GM21619 (cell line): ENCODE results near the gene RP2.
A peak's percentile ranks its signal among the peaks of the same experiment; 100 is the strongest.

Experiments used
- ATAC-seq: cut with Tn5 transposase; IDR thresholded peaks from one replicate; pipeline ENCODE4 v1.9.1; 2021; ENCODE audit not compliant: unreplicated experiment

The RP2 gene

GRCh38 chrX:46841346-46841745 is 4.5 kb downstream of the RP2 start:
- ATAC-seq = no peak

- no peak for ATAC-seq
Observed at GRCh38 chrX:46844913-46845312, 8.1 kb downstream of the RP2 start.

- ATAC-seq = no peak
Observed at GRCh38 chrX:46849933-46850332, 13.1 kb downstream of the RP2 start.

- ATAC-seq = no peak
Observed at GRCh38 chrX:46850771-46851170, 13.9 kb downstream of the RP2 start.

- ATAC-seq = no peak
Observed at GRCh38 chrX:46856483-46856882, 19.6 kb downstream of the RP2 start.

GRCh38 chrX:46860557-46860956 is 23.7 kb downstream of the RP2 start:
- no peak for ATAC-seq

- ATAC-seq = no peak
Observed at GRCh38 chrX:46863072-46863471, 26.2 kb downstream of the RP2 start.

- ATAC-seq = no peak
Observed at GRCh38 chrX:46864606-46865005, 27.8 kb downstream of the RP2 start.

- ATAC-seq = no peak
Observed at GRCh38 chrX:46865281-46865680, 28.4 kb downstream of the RP2 start.

GRCh38 chrX:46866726-46867125 is 29.9 kb downstream of the RP2 start:
- no peak for ATAC-seq

- no peak for ATAC-seq
Observed at GRCh38 chrX:46873746-46874145, 36.9 kb downstream of the RP2 start.

GRCh38 chrX:46876901-46877300 is 40.1 kb downstream of the RP2 start:
- no peak for ATAC-seq

GRCh38 chrX:46882266-46882665 is 45.4 kb downstream of the RP2 start:
- ATAC-seq = no peak

GRCh38 chrX:46884799-46885198 is 48.0 kb downstream of the RP2 start:
- ATAC-seq = no peak

GRCh38 chrX:46898207-46898606 is 61.4 kb downstream of the RP2 start:
- no peak for ATAC-seq

GRCh38 chrX:46903458-46904242 is 66.8 kb downstream of the RP2 start:
- ATAC-seq = peak; percentile 93

GRCh38 chrX:46904626-46905025 is 67.8 kb downstream of the RP2 start:
- ATAC-seq = no peak

GRCh38 chrX:46910415-46910814 is 73.6 kb downstream of the RP2 start:
- no peak for ATAC-seq

GRCh38 chrX:46912098-46912602 is 75.3 kb downstream of the RP2 start, which contains the start of gene JADE3:
Gene JADE3 (plus strand): TSS chrX:46912421. CDS start chrX:46984895, 72,474 bp downstream.
- ATAC-seq = no peak

GRCh38 chrX:46912603-46913491 is 76.0 kb downstream of the RP2 start:
- no peak for ATAC-seq

GRCh38 chrX:46913667-46914066 is 76.8 kb downstream of the RP2 start:
- ATAC-seq = no peak

GRCh38 chrX:46916273-46916672 is 79.4 kb downstream of the RP2 start:
- ATAC-seq = no peak
